GM12864 (cell line): ENCODE data around the gene TMEM125.

Experiments
- DNase-seq: peaks from one replicate; pipeline ENCODE4 v3.0.0-alpha.2; 2011; ENCODE audit warnings: low read depth
- H3K4me3 ChIP-seq: 2 replicates; pipeline ENCODE4 v1.5.1; 2011; ENCODE audit warnings: mild to moderate bottlenecking, low read depth, low read length, control low read depth
- CTCF ChIP-seq: IDR thresholded peaks from 2 replicates; pipeline ENCODE4 v1.5.1; 2011; ENCODE audit warnings: low read depth, mild to moderate bottlenecking, moderate library complexity, low read length, control low read depth, inconsistent platforms; ENCODE audit errors: missing control alignments

TMEM125 gene

GRCh38 chr1:43255438-43256210 lies 14.2 kb upstream of the TMEM125 start:
- DNase-seq: no peak
- TF ChIP-seq CTCF: no peak

GRCh38 chr1:43256675-43257570 lies 12.9 kb upstream of the TMEM125 start:
- DNase-seq: no peak
- TF ChIP-seq CTCF: no peak
- H3K4me3 ChIP-seq: no peak overlapping the region

More at GRCh38 chr1:43255438-43256210, 14.2 kb upstream of the TMEM125 start:
- H3K4me3 ChIP-seq: no peak overlapping the region

GRCh38 chr1:43258370-43258769 lies 11.4 kb upstream of the TMEM125 start:
- no peak for DNase-seq
- TF ChIP-seq CTCF: no peak
- H3K4me3 ChIP-seq: no peak overlapping the region

- TF ChIP-seq CTCF: no peak
- no peak for DNase-seq
- no peak overlapping the region for H3K4me3 ChIP-seq
Measured at GRCh38 chr1:43265431-43265830, 4.4 kb upstream of the TMEM125 start.

GRCh38 chr1:43266881-43267280 lies 2.9 kb upstream of the TMEM125 start:
- no peak for TF ChIP-seq CTCF
- no peak for DNase-seq
- no peak overlapping the region for H3K4me3 ChIP-seq

- H3K4me3 ChIP-seq: no peak overlapping the region
- no peak for DNase-seq
- TF ChIP-seq CTCF: no peak
Measured at GRCh38 chr1:43267291-43267805, 2.4 kb upstream of the TMEM125 start.
